HepG2 (cell line): ENCODE data around the gene ZNF3. TPM values are rescaled to one million over a fixed set of nuclear protein-coding genes. Genes with fewer than 3 reads are reported as not detected.

Source experiments
- DZIP1 ChIP-seq: sonication (generic); formaldehyde crosslinking; IDR thresholded peaks from 2 replicates; pipeline ENCODE4 v1.5.0; 2020; ENCODE audit warnings: mild to moderate bottlenecking, missing genetic modification reagents
- MYNN ChIP-seq: sonication (generic); formaldehyde crosslinking; IDR thresholded peaks from 2 replicates; pipeline ENCODE4 v1.4.0; 2020; ENCODE audit warnings: mild to moderate bottlenecking, low read depth, missing genetic modification reagents
- NFIC ChIP-seq: IDR thresholded peaks from 2 replicates; pipeline ENCODE4 v1.6.1; 2012; ENCODE audit warnings: mild to moderate bottlenecking, low read length, inconsistent platforms
- PCBP2 ChIP-seq: fragments of 200-400 bp; formaldehyde crosslinking; optimal IDR thresholded peaks from 2 replicates; pipeline ENCODE3; 2018; ENCODE audit warnings: low read length, low read depth; ENCODE audit not compliant: poor library complexity, severe bottlenecking
- REPIN1 ChIP-seq: sonication (generic); formaldehyde crosslinking; IDR thresholded peaks from 2 replicates; pipeline ENCODE4 v1.8.0; 2022; ENCODE audit warnings: missing genetic modification reagents, low read depth, mild to moderate bottlenecking, borderline replicate concordance
- REXO4 ChIP-seq: sonication (generic); formaldehyde crosslinking; IDR thresholded peaks from 2 replicates; pipeline ENCODE4 v1.8.0; 2022; ENCODE audit warnings: missing genetic modification reagents, mild to moderate bottlenecking, borderline replicate concordance
- RFXAP ChIP-seq: sonication (generic); formaldehyde crosslinking; IDR thresholded peaks from 2 replicates; pipeline ENCODE4 v1.4.0; 2020; ENCODE audit warnings: missing genetic modification reagents, borderline replicate concordance
- SMAD9 ChIP-seq: sonication (generic); formaldehyde crosslinking; IDR thresholded peaks from 2 replicates; pipeline ENCODE4 v1.5.1; 2020; ENCODE audit warnings: mild to moderate bottlenecking, missing genetic modification reagents
- TCF7L2 ChIP-seq: IDR thresholded peaks from 2 replicates; pipeline ENCODE4 v1.6.1; 2011; ENCODE audit warnings: mild to moderate bottlenecking, low read depth, low read length, moderate library complexity
- TP53 ChIP-seq: sonication (generic); formaldehyde crosslinking; conservative IDR thresholded peaks from 2 replicates; pipeline ENCODE4 v1.4.0; 2020; ENCODE audit warnings: missing genetic modification reagents
- ZHX2 ChIP-seq, 2 experiments: sonication (generic) in 1 of 2; formaldehyde crosslinking in 1 of 2; IDR thresholded peaks; 2 replicates each; pipeline versions ENCODE4 v1.6.1 to v1.9.0; 2014 to 2022; ENCODE audit warnings: antibody characterized with exemption in 1 of 2, borderline replicate concordance in 1 of 2, inconsistent platforms in 1 of 2, low read depth in 1 of 2, missing genetic modification reagents in 1 of 2
- ZNF224 ChIP-seq: sonication (generic); formaldehyde crosslinking; IDR thresholded peaks from 2 replicates; pipeline ENCODE4 v1.5.0; 2020; ENCODE audit warnings: mild to moderate bottlenecking, missing genetic modification reagents
- polyA plus RNA-seq, 8 experiments: library from polyadenylated mRNA; depleted of rRNA in 3 of 8; stranded (reverse) in 7 of 8; unstranded in 1 of 8; fragments of >200 nt; fragmentation: Illumina TruSeq in 4 of 8; extraction: Trizol in 4 of 8; gene quantifications; 2 replicates each; pipeline versions ENCODE4 v1.2.1 to v1.2.3, GENCODE V29; 2011 to 2016; ENCODE audit warnings: low read depth in 4 of 8, missing spikeins in 1 of 8, mixed read lengths in 1 of 8; ENCODE audit not compliant: insufficient read depth in 1 of 8
- total RNA-seq, 5 experiments: library from RNA; depleted of rRNA; stranded (reverse); fragments of >200 nt; fragmentation: Illumina TruSeq; extraction: Trizol; gene quantifications; 2 replicates each; pipeline ENCODE4 v1.2.3, GENCODE V29; 2016; ENCODE audit warnings: low read depth in 1 of 5
- TF ChIP-seq, protein P1 (sequence below): IDR thresholded peaks from 2 replicates; pipeline ENCODE4 v1.6.1; 2012; ENCODE audit warnings: low read length, improper control_type of control experiment

The ZNF3 gene
- total and polyA plus RNA-seq, 2 of the 13 experiments (the other 11 are each of a cell fraction or from before 2014, with no cell fraction given) = 33.7 to 56.9 TPM

GRCh38 chr7:100119072-100119969, 37.8 kb upstream of the ZNF3 start, which contains the start of the genes CNPY4 and TAF6 (continued):
- TF ChIP-seq, protein P1, sequence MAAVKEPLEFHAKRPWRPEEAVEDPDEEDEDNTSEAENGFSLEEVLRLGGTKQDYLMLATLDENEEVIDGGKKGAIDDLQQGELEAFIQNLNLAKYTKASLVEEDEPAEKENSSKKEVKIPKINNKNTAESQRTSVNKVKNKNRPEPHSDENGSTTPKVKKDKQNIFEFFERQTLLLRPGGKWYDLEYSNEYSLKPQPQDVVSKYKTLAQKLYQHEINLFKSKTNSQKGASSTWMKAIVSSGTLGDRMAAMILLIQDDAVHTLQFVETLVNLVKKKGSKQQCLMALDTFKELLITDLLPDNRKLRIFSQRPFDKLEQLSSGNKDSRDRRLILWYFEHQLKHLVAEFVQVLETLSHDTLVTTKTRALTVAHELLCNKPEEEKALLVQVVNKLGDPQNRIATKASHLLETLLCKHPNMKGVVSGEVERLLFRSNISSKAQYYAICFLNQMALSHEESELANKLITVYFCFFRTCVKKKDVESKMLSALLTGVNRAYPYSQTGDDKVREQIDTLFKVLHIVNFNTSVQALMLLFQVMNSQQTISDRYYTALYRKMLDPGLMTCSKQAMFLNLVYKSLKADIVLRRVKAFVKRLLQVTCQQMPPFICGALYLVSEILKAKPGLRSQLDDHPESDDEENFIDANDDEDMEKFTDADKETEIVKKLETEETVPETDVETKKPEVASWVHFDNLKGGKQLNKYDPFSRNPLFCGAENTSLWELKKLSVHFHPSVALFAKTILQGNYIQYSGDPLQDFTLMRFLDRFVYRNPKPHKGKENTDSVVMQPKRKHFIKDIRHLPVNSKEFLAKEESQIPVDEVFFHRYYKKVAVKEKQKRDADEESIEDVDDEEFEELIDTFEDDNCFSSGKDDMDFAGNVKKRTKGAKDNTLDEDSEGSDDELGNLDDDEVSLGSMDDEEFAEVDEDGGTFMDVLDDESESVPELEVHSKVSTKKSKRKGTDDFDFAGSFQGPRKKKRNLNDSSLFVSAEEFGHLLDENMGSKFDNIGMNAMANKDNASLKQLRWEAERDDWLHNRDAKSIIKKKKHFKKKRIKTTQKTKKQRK = no peak
- no peak for TF ChIP-seq REXO4 (CRISPR knock-in tag)
- TF ChIP-seq NFIC = no peak
- peak; percentile 83; the same call in 1 of the 2 replicates for TF ChIP-seq RFXAP (CRISPR knock-in tag)
- TF ChIP-seq REPIN1 = no peak
- 0 out of 2 replicates have a peak, but pooled peaks have one; percentile 13 for TF ChIP-seq ZHX2 (IDR thresholded peaks at IDR 0.05; ENCODE audit: low read depth)
- TF ChIP-seq ZHX2 (CRISPR knock-in tag; IDR thresholded peaks at IDR 0.05; ENCODE audit: borderline replicate concordance) = peak; percentile 74; the same call in 1 of the 2 replicates
- TF ChIP-seq MYNN = no peak; the same call in 1 of the 2 replicates
- TF ChIP-seq TP53 (CRISPR knock-in tag) = 0 out of 2 replicates have a peak, but pooled peaks have one; percentile 64
- TF ChIP-seq TCF7L2 = no peak
- no peak for TF ChIP-seq PCBP2
- no peak for TF ChIP-seq SMAD9 (CRISPR knock-in tag)
- TF ChIP-seq DZIP1 (CRISPR knock-in tag) = peak; percentile 58; the same call in 1 of the 2 replicates
- TF ChIP-seq ZNF224 = peak; percentile 64; the same call in 1 of the 2 replicates
